A375 (cell line): ENCODE results near the gene LIFR. TPM values are rescaled to one million over a fixed set of nuclear protein-coding genes. Genes with fewer than 3 reads are reported as not detected.

ENCODE experiments used
- small RNA-seq: library from RNA; depleted of rRNA; stranded (forward); fragments of <200 nt; gene quantifications from one replicate; pipeline ENCODE3, GENCODE V24; 2014
- total RNA-seq: library from RNA; depleted of rRNA; stranded (reverse); fragments of >200 nt; shearing (Covaris generic); gene quantifications from 2 replicates; pipeline ENCODE4 v1.2.3, GENCODE V29; 2014; rRNA removed

The LIFR gene, protein sequence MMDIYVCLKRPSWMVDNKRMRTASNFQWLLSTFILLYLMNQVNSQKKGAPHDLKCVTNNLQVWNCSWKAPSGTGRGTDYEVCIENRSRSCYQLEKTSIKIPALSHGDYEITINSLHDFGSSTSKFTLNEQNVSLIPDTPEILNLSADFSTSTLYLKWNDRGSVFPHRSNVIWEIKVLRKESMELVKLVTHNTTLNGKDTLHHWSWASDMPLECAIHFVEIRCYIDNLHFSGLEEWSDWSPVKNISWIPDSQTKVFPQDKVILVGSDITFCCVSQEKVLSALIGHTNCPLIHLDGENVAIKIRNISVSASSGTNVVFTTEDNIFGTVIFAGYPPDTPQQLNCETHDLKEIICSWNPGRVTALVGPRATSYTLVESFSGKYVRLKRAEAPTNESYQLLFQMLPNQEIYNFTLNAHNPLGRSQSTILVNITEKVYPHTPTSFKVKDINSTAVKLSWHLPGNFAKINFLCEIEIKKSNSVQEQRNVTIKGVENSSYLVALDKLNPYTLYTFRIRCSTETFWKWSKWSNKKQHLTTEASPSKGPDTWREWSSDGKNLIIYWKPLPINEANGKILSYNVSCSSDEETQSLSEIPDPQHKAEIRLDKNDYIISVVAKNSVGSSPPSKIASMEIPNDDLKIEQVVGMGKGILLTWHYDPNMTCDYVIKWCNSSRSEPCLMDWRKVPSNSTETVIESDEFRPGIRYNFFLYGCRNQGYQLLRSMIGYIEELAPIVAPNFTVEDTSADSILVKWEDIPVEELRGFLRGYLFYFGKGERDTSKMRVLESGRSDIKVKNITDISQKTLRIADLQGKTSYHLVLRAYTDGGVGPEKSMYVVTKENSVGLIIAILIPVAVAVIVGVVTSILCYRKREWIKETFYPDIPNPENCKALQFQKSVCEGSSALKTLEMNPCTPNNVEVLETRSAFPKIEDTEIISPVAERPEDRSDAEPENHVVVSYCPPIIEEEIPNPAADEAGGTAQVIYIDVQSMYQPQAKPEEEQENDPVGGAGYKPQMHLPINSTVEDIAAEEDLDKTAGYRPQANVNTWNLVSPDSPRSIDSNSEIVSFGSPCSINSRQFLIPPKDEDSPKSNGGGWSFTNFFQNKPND
- total RNA-seq: 4.8 and 5.8 TPM in 2 replicates

DNA sequence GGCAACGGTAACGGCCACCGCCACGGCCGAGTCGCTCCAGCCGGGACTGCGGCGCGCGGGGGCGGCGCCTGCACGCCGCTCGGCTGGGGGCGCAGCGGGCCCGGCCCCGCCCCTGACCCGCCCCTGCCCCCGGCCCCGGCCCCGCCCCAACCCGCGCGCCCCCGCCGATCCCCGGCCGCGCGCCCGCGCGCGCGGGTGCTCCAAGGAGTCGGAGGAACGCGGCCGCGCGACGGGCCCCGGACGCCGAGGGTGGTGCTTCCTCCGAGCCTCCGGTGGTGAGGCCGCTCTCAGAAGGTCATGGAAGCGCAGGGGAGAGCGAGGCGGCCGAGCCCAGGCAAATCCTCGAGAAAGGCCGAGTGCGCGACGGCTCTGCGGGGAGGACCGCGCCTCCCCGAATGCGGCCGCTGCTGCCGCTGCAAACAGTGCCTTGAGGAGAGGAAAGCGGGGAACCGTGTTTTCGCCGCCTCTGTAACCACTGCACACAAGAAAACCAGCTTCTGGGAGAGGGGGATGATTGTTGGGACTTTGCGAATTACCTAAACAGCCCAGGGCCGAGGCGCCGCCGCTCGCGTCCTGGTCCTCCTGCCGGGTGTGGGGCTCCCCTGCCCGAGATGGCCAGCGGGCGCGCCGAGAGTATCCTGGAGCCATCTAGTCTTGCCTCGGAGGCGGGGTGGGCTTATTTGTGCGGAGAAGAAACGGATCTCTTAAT is at the start of gene LIFR:
TSS of gene LIFR (minus strand) at position 48 of the 709 bp plus-strand sequence. CDS start 25,999 bp downstream, outside the sequence.

Small RNA genes within 50 kb of the gene (small RNA-seq; reads per million reads assigned to genes)
- gene AC091839.1 (not detected), gene MIR3650 (not detected)
